Measurements from ENCODE around the gene CLEC4D.
"Not testable (repeated sequence)": the region's sequence is repeated elsewhere in the genome, so short reads cannot be mapped to it uniquely, and the experiment has no call there.

CLEC4D gene

DNA sequence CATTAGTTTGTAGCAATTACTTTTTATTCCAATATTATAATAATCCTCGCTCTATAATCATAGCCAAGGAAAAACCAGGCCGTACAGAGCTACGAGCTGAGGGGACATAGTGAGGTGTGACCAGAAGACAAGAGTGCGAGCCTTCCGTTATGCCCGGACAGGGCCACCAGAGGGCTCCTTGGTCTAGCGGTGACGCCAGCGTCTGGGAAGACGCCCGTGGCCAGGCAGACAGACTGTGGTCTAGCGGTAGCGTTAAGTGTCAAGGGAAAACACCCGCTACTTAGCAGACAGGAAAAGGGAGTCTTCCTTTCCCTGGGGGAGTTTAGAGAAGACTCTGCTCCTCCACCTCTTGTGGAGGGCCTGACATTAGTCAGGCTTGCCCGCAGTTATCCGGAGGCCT, 24.5 kb downstream of the CLEC4D start:
- not testable (repeated sequence) for DNase-seq (ENCODE audit: low read depth)

- DNase-seq (ENCODE audit: low read depth) = not testable (repeated sequence)
Observed at GRCh38 chr12:8540831-8541230, 27.5 kb downstream of the CLEC4D start, which contains the start of gene CLEC4E. CLEC4E (minus strand) TSS chr12:8540905; CDS start chr12:8540797, 108 bp downstream.

GRCh38 chr12:8541562-8541961, 28.3 kb downstream of the CLEC4D start:
- DNase-seq (ENCODE audit: low read depth) = no peak

DNA sequence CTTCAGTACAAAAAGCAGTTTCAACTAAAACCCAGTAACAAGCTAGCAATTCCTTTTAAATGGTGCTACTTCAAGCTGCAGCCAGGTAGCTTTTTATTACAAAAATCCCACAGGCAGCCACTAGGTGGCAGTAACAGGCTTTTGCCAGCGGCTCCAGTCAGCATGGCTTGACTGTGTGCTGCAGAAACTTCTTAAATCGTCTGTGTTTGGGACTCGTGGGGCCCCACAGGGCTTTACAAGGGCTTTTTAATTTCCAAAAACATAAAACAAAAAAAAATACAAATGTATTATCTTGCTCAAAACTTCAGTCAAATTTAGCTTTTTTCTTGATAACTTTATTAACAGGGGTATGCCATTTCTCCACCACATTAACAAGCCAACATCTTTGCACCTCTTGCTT, 31.0 kb downstream of the CLEC4D start:
- DNase-seq (ENCODE audit: low read depth) = peak; percentile 69

DNA sequence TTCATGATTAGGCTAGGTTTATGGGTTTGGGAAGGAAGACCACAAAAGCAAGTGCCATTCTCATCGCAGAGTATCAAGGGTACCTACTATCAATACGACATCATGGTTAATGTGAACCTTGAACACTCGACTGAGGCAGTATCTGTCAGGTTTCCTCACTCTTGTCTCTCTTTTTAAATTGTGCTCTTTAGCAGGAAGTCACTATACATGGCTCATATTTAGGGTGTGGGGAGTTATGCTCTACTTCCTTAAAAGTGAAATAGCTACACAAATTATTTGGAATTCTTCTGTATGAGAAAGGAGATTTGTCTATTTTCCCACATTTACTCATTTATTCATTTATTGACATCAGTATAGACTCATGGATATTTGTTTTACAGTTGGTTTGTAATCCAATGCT, 33.3 kb downstream of the CLEC4D start:
- DNase-seq (ENCODE audit: low read depth) = no peak

DNA sequence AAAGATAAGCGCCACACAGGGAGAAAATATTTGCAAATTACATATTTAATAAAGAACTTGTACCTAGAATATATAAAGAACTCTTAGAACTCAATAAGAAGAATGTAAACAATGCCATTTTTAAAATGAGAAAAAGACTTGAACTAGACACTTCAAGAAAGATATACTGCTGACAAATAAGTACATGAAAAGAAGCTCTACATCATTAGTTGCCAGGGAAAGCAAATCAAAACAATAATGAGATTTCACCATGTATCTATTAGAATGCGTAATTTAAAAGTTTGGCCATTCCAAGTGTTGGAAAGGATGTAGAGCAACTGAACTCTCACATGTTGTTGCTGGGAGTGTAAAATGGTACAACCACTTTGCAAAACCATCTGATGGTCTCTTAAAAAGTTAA, 34.3 kb downstream of the CLEC4D start:
- DNase-seq (ENCODE audit: low read depth) = no peak

- no peak for DNase-seq (ENCODE audit: low read depth)
Observed at GRCh38 chr12:8548192-8548591, 34.9 kb downstream of the CLEC4D start.

DNA sequence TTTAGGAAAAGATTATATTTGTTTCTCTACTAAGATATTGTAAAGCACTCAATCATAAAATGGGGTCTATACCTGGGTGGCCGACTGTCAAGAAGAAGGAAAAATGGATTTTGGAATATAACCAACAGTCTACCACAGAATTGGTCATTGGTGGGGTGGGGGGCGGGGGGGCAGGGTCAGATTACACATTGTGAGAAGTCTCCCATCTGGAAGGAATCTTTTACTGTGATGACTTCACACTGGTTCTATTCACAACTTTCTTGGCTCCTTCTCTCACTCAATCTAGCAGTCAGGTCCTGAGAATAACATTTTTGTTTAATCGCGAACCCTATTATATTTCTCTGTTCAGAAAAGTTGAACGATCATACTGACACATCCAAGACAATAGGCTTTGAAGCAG, 36.1 kb downstream of the CLEC4D start:
- no peak for DNase-seq (ENCODE audit: low read depth)

- DNase-seq (ENCODE audit: low read depth) = no peak
Observed at GRCh38 chr12:8553088-8553627, 39.9 kb downstream of the CLEC4D start.

DNA sequence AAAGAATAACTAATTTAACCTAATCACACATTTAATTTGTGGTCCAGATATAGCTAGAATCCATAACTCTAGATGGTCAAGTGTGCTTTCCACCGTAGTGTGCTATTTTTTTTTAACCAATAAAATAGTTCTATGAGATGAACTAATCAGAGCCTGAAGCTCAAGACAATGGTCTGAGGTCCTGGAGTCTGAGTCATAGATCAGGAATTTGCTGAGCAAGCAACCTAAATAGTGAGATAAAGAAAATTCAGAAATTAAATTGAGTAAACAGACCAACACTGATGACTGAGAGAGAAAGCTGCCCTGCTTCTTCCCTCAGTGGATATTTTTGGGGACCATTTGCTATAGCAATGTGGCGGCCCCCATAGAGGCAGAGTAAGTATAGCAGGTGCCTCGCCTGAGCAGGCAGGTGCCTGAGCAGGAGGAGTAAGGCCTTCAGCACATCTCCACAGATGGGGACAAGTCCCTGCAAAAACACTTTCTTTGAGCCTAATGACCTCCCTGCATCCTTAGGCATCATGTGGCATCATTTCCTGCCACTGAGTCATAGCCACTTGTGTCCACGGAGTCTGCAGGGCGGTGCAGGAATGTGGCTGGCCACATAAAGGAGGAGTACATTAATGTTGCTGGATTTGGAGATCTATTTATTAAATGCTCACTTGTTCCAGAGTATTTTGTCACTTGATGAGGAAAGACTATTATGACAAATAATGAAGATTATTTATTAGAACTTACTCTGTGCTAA, 41.3 kb downstream of the CLEC4D start:
- DNase-seq (ENCODE audit: low read depth) = no peak

DNA sequence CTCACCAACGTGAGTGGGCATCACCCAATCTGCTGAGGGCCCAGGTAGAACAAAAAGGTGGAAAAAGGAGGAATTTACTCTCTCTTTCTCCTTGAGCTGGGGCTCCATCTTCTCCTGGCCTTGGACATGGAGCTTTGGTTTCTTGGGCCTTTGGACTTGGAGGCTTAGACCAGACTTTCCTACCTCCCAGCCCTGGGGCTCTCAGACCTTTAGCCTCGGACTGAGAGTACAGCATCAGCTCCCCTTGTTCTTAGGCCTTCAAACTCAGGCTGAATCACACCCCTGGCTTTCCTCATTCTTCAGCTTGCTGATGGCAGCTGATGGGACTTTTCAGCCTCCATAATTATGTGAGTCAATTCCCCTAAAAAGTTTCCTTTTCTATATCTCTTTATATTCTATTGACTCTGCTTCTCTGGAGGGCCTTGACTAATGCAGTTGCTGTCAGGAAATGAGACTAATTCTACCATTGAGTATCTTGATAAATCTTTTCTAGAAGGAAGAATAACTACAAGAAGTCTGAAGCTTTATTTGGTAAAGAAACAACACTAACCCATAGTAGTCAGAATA, 43.3 kb downstream of the CLEC4D start:
- no peak for DNase-seq (ENCODE audit: low read depth)

DNA sequence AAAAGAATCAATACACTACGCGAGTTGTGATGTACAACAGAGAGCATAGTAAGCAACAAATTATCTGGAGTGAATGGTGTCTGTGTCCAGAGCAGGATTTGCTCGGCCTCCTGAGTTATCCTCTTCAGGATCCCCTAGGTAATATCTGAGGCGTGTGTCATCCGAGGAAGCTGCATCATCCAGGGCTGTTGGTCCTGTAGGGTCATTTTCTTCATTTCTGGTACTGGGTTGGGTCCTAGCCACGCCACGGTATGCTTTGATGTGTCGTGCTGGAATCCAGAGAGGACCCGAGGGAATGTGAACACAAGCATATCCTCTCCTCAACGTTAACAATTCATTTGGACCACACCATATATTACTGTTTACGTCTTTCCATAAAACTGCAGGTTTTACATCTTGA, 46.4 kb downstream of the CLEC4D start:
- no peak for DNase-seq (ENCODE audit: low read depth)

DNA sequence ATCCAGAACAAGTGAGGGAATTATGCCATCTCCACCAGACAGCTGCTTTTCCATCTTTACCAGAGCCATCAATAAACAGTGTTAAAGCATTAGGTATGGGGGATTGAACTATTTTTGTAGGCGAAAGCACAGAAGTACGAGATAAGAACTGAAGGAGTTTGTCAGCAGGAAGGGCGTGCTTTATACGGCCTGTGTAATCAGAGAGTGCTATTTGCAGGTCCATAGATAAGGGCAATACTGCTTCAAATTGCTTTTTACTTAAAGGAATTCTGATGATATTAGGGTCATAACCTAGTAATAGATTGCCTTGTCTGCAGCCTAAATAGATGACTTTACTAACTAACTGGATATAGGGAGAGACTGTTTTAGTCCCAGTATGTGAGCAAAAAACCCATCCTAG, 47.7 kb downstream of the CLEC4D start:
- DNase-seq (ENCODE audit: low read depth) = no peak

DNA sequence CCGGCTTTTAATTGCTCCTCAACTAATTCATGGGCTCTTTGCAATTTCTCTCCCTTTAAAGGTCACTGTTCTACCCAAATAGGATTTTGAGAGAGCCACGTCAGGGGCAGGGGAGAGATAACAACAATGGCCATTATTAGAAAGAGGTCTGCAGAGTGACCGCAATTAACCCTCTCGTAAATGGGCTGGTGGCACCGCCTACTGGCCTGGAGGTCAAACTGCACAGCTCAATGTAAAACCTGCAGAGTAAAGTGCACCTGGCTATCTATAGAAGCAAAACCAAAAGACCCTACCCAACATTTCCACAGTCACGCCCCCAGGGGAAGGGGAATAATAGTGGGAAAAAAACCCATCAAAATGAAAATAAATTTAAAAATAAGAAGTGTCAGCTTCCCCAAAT, 49.0 kb downstream of the CLEC4D start:
- no peak for DNase-seq (ENCODE audit: low read depth)

GRCh38 chr12:8563356-8563755, 50.1 kb downstream of the CLEC4D start:
- DNase-seq (ENCODE audit: low read depth) = no peak

GRCh38 chr12:8564656-8565055, 51.4 kb downstream of the CLEC4D start:
- no peak for DNase-seq (ENCODE audit: low read depth)

GRCh38 chr12:8566052-8566451, 52.7 kb downstream of the CLEC4D start:
- not testable (repeated sequence) for DNase-seq (ENCODE audit: low read depth)

DNA sequence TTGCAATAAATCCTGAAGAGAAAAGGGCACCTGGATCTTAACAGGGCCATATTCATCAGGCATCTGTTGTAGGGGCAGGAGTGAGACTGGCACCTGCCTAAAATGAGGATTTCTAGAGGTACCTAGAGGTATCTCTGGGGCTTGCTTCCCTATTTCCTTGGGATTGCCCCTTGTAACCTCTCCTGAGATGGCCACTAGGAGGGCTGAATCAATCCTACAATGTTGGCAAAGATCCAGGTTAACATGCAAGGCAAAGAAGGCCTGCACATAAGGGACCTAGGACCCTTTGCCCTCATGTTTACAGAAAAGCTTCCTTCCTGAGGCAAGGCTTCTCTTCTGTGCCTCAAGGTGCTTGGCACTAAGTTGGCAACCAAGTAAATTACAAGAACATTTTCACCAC, 53.2 kb downstream of the CLEC4D start:
- DNase-seq (ENCODE audit: low read depth) = no peak

Data from activated gamma-delta T cell treated with anti-CD3 and anti-CD28 coated beads, Interleukin-2, amount 50 U/mL, for 16 hours (primary cell).